CD4-positive, alpha-beta T cell (primary cell): ENCODE results near the gene HPCAL1. TPM values are rescaled to one million over a fixed set of nuclear protein-coding genes. Genes with fewer than 3 reads are reported as not detected.
A peak's percentile ranks its signal among the peaks of the same experiment; 100 is the strongest.

Source experiments
- ATAC-seq: fragments of 200-7000 bp; cut with Tn5 transposase; one replicate; pipeline ENCODE4 v1.10.0; 2022; ENCODE audit warnings: mild to moderate bottlenecking; ENCODE audit not compliant: poor library complexity
- CTCF ChIA-PET: fragments of 350-600 bp; sonication (Branson Sonifier 250); formaldehyde crosslinking; loops from one replicate; lab custom pipeline; 2021; ENCODE audit warnings: antibody characterized with exemption, inconsistent platforms; lab: Charles Lee
- POLR2A ChIA-PET: fragments of 350-600 bp; sonication (Branson Sonifier 250); formaldehyde crosslinking; loops from one replicate; lab custom pipeline; 2021; ENCODE audit warnings: antibody characterized with exemption, inconsistent platforms; lab: Charles Lee
- DNase-seq, 14 experiments: peaks; one replicate each; pipeline ENCODE4 v3.0.0-alpha.2; 2013 to 2020; ENCODE audit warnings: mixed read lengths in 2 of 14
- H3K27ac ChIP-seq, 2 donors: one replicate each; pipeline versions ENCODE4 v1.5.1 to v1.7.0; 2013; ENCODE audit warnings: low read length in 2 of 2, low read depth in 1 of 2, mild to moderate bottlenecking in 1 of 2
- H3K27me3 ChIP-seq, 2 experiments: 1 replicate in 1 of 2; 2 replicates in 1 of 2; pipeline versions ENCODE4 v1.6.1 to v1.7.0; 2013; ENCODE audit warnings: low read length in 2 of 2, control low read depth in 1 of 2, mild to moderate bottlenecking in 1 of 2, moderate library complexity in 1 of 2; ENCODE audit not compliant: insufficient read depth in 2 of 2, control insufficient read depth in 1 of 2
- H3K36me3 ChIP-seq: one replicate; pipeline ENCODE4 v1.6.1; 2013; ENCODE audit warnings: low read length, control low read depth; ENCODE audit not compliant: insufficient read depth
- H3K4me1 ChIP-seq: one replicate; pipeline ENCODE4 v1.6.1; 2013; ENCODE audit warnings: low read length, control low read depth; ENCODE audit not compliant: insufficient read depth
- H3K4me3 ChIP-seq: one replicate; pipeline ENCODE4 v1.5.1; 2013; ENCODE audit warnings: mild to moderate bottlenecking, low read length, moderate library complexity
- H3K9me3 ChIP-seq, 2 experiments: 1 replicate in 1 of 2; 2 replicates in 1 of 2; pipeline versions ENCODE4 v1.6.1 to v1.7.0; 2013; ENCODE audit warnings: low read length in 2 of 2, mild to moderate bottlenecking in 2 of 2, control low read depth in 1 of 2, moderate library complexity in 1 of 2; ENCODE audit not compliant: control insufficient read depth in 1 of 2, insufficient read depth in 1 of 2
- H3K27ac Mint-ChIP-seq: one replicate; pipeline ENCODE4 v1.8.0; 2020; ENCODE audit warnings: mixed read lengths
- H3K27me3 Mint-ChIP-seq: one replicate; pipeline ENCODE4 v1.8.0; 2021; ENCODE audit warnings: mixed read lengths
- H3K36me3 Mint-ChIP-seq: one replicate; pipeline ENCODE4 v1.8.0; 2021; ENCODE audit warnings: low read depth, mixed read lengths
- H3K4me1 Mint-ChIP-seq: one replicate; pipeline ENCODE4 v1.8.0; 2021; ENCODE audit warnings: low read depth, mixed read lengths
- H3K4me3 Mint-ChIP-seq: one replicate; pipeline ENCODE4 v1.8.0; 2020; ENCODE audit warnings: mild to moderate bottlenecking, mixed read lengths
- H3K9me3 Mint-ChIP-seq: one replicate; pipeline ENCODE4 v1.8.0; 2020; ENCODE audit warnings: mixed read lengths
- intact Hi-C, 2 experiments: fragments of 100-400 bp; cut with DNase I in 1 of 2; cut with micrococcal nuclease in 1 of 2; formaldehyde crosslinking; loops; one replicate each; pipeline versions ENCODE4 v1.15.1 to v1.9.0; 2023 to 2025; cut with DNase I, micrococcal nuclease
- total RNA-seq, 174 experiments: library from RNA in 2 of 174; stranded (reverse) in 2 of 174; gene quantifications; one replicate each; pipeline ENCODE4 v1.2.3 and lab custom pipeline; 2021 to 2026
- TF ChIP-seq, protein P1 (sequence below): fragments of 200-600 bp; IDR thresholded peaks from one replicate; pipeline ENCODE4 v1.8.0; 2022; ENCODE audit warnings: antibody characterized with exemption, mild to moderate bottlenecking

HPCAL1 gene
- total RNA-seq, 2 experiments from 2014 or later, result 24.9 to 27.9 TPM

- Mint-ChIP-seq H3K4me3 (peak overlapping the region; percentile 39), H3K36me3 (peaks cover 5% of the 10 kb centered on the region), H3K27me3 (no peaks in the 10 kb centered on the region), H3K9me3 (no peaks in the 10 kb centered on the region), H3K4me1 (peaks cover 93% of the 10 kb centered on the region), H3K27ac (peak overlapping the region; percentile 96)
- H3K4me1 ChIP-seq, result peaks cover 86% of the 10 kb centered on the region
- POLR2A ChIA-PET, result interaction anchor here (0.6 to 7.0 kb wide), 3 partner anchors 44 to 259 kb away, joined by 3 to 68 read pairs (median 3); no protein-coding TSS in a partner anchor
- peak; percentile 19 for ATAC-seq
- no peak overlapping the region for H3K27ac ChIP-seq
- DNase-seq, result peak in 12 of 14 experiments; percentile 8 to 57 (median 38)
- TF ChIP-seq, protein P1, sequence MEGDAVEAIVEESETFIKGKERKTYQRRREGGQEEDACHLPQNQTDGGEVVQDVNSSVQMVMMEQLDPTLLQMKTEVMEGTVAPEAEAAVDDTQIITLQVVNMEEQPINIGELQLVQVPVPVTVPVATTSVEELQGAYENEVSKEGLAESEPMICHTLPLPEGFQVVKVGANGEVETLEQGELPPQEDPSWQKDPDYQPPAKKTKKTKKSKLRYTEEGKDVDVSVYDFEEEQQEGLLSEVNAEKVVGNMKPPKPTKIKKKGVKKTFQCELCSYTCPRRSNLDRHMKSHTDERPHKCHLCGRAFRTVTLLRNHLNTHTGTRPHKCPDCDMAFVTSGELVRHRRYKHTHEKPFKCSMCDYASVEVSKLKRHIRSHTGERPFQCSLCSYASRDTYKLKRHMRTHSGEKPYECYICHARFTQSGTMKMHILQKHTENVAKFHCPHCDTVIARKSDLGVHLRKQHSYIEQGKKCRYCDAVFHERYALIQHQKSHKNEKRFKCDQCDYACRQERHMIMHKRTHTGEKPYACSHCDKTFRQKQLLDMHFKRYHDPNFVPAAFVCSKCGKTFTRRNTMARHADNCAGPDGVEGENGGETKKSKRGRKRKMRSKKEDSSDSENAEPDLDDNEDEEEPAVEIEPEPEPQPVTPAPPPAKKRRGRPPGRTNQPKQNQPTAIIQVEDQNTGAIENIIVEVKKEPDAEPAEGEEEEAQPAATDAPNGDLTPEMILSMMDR, result no peak
- H3K27me3 ChIP-seq, result no peaks in the 10 kb centered on the region
- no peaks in the 10 kb centered on the region for H3K36me3 ChIP-seq
- H3K9me3 ChIP-seq, result no peaks in the 10 kb centered on the region
- CTCF ChIA-PET, result no interaction called here
- no peak overlapping the region for H3K4me3 ChIP-seq
- intact Hi-C loops, result no loop called here
Observed at GRCh38 chr2:10378189-10378588, 75.5 kb downstream of the HPCAL1 start.

GRCh38 chr2:10380048-10380926 is 77.6 kb downstream of the HPCAL1 start:
- Mint-ChIP-seq H3K27ac (peak overlapping the region; percentile 96), H3K9me3 (no peaks in the 10 kb centered on the region), H3K36me3 (no peaks in the 10 kb centered on the region), H3K27me3 (no peaks in the 10 kb centered on the region), H3K4me1 (peaks cover 94% of the 10 kb centered on the region), H3K4me3 (peak overlapping the region; percentile 77)
- DNase-seq, result peak in 1 of 14 experiments; percentile 25
- intact Hi-C loops, result no loop called here
- POLR2A ChIA-PET, result interaction anchor here (1.5 to 7.0 kb wide), 4 partner anchors 14 to 78 kb away, joined by 3 to 68 read pairs (median 12); partner anchors contain the start of gene HPCAL1
- CTCF ChIA-PET, result interaction anchor here (1.0 to 1.4 kb wide), 2 partner anchors 28 to 74 kb away, joined by 4 to 5 read pairs; no protein-coding TSS in a partner anchor
- TF ChIP-seq, protein P1, result no peak
- Histone ChIP-seq H3K4me1 (peaks cover 94% of the 10 kb centered on the region), H3K36me3 (no peaks in the 10 kb centered on the region), H3K9me3 (no peaks in the 10 kb centered on the region), H3K27ac (peak overlapping the region in 1 of 2 donors; percentile 59), H3K27me3 (no peaks in the 10 kb centered on the region), H3K4me3 (no peak overlapping the region)
- no peak for ATAC-seq

DNA sequence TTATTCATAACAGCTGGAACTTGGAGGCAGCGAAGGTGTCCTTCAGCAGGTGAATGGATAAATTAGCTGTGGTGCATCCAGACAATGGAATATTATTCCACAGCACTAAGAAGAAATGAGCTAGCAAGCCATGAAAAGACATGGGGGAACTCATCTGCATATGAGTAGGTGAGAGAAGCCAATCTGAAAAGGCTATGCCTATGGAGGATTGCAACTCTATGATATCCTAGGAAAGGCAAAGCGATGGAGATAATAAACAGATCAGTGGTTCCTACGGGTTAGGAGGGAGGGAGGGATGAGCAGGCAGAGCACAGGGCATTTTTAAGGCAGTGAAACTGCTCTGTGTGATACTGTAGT is 79.3 kb downstream of the HPCAL1 start:
- intact Hi-C loops, result loop anchor here in 1 of 2 experiments (1.0 kb wide), 2 partner anchors 51 to 77 kb away; no protein-coding TSS in a partner anchor
- Histone ChIP-seq H3K4me1 (peaks cover 96% of the 10 kb centered on the region), H3K4me3 (peak overlapping the region; percentile 46), H3K36me3 (no peaks in the 10 kb centered on the region), H3K9me3 (no peaks in the 10 kb centered on the region), H3K27me3 (no peaks in the 10 kb centered on the region), H3K27ac (peak overlapping the region; percentile 23 to 59)
- no peaks in the 10 kb centered on the region for H3K36me3 Mint-ChIP-seq
- ATAC-seq (no peak), DNase-seq (no peak)
- CTCF ChIA-PET, result interaction anchor here (0.8 to 2.2 kb wide), 2 partner anchors 27 to 51 kb away, joined by 3 to 6 read pairs; no protein-coding TSS in a partner anchor
- POLR2A ChIA-PET, result interaction anchor here (1.2 to 7.0 kb wide), 3 partner anchors 25 to 79 kb away, joined by 14 to 68 read pairs (median 25); partner anchors contain the start of gene HPCAL1
- TF ChIP-seq, protein P1, result no peak
- H3K27ac Mint-ChIP-seq, result peak overlapping the region; percentile 96
- no peaks in the 10 kb centered on the region for H3K9me3 Mint-ChIP-seq
- H3K4me3 Mint-ChIP-seq, result peak overlapping the region; percentile 82
- peaks cover 93% of the 10 kb centered on the region for H3K4me1 Mint-ChIP-seq
- no peaks in the 10 kb centered on the region for H3K27me3 Mint-ChIP-seq
